Neural progenitor cell (in vitro differentiated cells): ENCODE data around the gene KLHL26.

ENCODE experiments used
- EZH2 ChIP-seq: fragments of 200-600 bp; sonication (generic); IDR thresholded peaks from 2 replicates; pipeline ENCODE4 v1.6.1; 2017; ENCODE audit warnings: antibody characterized with exemption, mild to moderate bottlenecking, moderate library complexity
- EZH2phosphoT487 ChIP-seq: fragments of 200-600 bp; sonication (generic); IDR thresholded peaks from 2 replicates; pipeline ENCODE4 v1.6.1; 2017; ENCODE audit warnings: antibody characterized with exemption
- TF ChIP-seq, protein P1 (sequence below): fragments of 200-600 bp; sonication (generic); IDR thresholded peaks from 2 replicates; pipeline ENCODE4 v1.5.1; 2017; ENCODE audit warnings: antibody characterized with exemption, mild to moderate bottlenecking

- TF ChIP-seq, protein P1, sequence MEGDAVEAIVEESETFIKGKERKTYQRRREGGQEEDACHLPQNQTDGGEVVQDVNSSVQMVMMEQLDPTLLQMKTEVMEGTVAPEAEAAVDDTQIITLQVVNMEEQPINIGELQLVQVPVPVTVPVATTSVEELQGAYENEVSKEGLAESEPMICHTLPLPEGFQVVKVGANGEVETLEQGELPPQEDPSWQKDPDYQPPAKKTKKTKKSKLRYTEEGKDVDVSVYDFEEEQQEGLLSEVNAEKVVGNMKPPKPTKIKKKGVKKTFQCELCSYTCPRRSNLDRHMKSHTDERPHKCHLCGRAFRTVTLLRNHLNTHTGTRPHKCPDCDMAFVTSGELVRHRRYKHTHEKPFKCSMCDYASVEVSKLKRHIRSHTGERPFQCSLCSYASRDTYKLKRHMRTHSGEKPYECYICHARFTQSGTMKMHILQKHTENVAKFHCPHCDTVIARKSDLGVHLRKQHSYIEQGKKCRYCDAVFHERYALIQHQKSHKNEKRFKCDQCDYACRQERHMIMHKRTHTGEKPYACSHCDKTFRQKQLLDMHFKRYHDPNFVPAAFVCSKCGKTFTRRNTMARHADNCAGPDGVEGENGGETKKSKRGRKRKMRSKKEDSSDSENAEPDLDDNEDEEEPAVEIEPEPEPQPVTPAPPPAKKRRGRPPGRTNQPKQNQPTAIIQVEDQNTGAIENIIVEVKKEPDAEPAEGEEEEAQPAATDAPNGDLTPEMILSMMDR: no peak
- no peak for TF ChIP-seq EZH2
- TF ChIP-seq EZH2phosphoT487: no peak
These were observed 67.2 kb downstream of the KLHL26 start for GRCh38 chr19:18704054-18704453.
